ENCODE results near the gene CNTNAP2.

Gene CNTNAP2

GRCh38 chr7:148084138-148084537 lies 1967.5 kb downstream of the CNTNAP2 start:
- peak; percentile 86 for FAIRE-seq

GRCh38 chr7:148091882-148092281 lies 1975.3 kb downstream of the CNTNAP2 start:
- no peak for FAIRE-seq

DNA sequence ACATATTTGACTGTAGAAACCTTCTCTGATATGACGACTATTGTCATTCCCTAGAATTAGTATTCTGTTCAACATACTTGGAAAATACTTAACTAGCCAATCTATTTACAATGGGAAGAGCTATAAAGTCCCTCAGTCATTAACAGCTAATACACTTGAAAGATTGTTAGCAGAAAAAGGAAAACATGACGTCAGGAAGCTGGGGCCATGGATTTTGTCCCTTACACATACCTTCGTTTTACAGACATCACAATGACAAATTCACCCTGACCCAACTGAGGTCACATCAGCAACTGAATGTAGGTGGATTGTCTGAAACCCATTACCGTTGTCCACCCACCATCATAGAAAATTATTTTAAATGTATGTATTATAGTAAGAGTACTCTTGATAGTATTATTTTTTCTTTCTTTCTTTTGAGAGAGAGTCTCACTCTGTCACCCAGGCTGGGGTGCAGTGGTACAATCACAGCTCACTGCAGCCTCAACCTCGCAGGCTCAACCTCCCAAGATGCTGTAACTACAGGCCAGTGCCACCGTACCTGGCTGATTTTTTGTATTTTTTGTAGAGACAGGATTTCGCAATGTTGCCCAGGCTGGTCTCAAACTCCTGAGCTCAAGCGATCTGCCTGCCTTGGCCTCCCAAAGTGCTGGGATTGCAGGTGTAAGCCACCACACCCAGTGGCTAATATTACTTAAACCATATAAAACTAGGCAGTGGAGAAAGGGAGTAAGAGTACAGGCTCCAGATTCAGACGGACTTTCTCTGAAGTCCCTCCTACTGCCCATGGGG lies 1977.0 kb downstream of the CNTNAP2 start:
- no peak for FAIRE-seq

DNA sequence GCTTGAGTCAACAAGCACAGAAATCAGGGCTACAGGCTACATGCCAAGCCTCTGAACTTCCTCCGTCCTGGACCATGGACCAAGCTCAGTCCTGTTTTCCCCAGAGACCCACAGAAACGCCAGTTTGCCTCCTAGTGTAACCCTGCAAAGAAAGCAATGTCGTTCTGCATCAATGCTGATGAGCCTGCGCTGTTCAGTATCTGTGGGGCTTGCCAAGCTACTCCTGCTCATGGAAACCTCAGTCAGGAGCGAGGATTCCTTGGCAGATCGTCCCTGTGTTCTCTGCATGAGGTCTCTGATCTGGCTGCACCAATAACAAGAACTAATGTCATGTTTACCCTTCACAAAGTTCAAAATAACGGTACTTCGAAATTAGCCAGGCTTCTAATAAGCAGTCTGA lies 1978.5 kb downstream of the CNTNAP2 start:
- FAIRE-seq = no peak

- FAIRE-seq = no peak
These were observed 1987.6 kb downstream of the CNTNAP2 start for GRCh38 chr7:148104136-148104716.

DNA sequence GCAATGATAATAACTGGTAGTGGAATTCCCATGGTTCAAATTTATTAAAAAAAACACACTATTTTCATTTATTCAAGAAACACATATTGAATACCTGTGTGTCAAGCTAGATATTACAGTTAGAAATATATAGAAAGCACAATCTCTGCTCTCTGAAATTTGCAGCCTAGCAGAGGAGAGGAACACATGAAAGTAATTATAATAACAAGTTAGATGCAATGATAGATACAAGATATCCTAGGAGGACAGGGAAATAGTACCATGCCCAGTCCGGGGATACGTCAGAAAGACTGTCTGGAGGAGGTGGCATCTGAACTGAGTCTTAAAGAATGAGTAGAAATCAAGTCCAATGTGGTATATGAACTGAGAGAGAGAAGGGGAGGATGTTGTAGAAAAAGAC lies 1988.3 kb downstream of the CNTNAP2 start:
- no peak for FAIRE-seq

DNA sequence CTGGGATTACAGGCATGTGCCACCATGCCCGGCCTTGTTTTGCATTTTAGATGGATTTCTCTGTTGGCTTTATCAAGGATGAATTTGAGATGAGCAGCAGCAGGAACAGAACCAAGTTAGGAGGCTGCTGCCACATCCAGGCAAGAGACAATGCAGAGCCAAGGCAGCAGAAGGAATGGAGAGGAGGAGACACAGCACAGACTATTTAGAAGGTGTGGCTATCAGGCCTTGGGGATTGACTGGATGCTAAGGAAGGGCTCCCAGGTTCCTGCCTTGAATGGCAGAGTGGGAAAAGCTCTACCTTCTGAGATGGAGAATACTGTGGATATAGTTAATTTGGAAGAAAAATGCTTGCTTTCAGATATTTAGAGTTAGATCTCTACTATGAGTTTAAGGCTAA lies 1989.3 kb downstream of the CNTNAP2 start:
- no peak for FAIRE-seq

DNA sequence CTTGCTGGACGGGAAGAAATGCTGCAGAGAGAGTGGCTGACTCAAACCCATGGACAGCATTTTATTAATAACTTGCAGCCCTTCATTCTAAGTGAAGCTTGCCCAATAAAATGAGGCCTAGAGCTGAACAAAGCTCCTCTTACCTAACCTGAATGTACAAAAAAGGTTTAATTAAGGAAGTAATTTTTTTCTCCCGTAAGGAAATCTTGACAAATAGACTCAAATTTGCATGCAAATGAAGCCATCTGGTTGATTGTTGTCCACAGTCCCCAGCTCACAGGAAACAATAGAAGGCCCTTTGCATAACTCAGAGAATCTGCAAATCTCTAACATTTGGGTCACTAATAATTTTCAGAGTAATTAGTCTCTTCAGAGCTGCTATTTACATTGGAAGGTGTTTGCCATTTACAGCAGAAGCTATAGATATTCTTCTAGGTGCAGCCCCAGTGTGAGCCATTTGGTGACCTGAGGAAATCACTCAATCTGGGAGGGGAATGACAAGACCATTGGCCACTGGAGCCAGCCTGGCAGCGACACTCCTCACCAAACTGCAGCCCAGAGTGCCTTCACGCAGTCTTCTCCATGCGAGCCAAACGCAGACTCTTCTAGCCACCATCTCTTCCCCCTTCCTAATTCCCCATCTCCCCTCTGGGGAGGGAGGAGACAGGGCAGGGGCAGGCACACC lies 1991.0 kb downstream of the CNTNAP2 start:
- FAIRE-seq = no peak

- no peak for FAIRE-seq
These were observed 1991.8 kb downstream of the CNTNAP2 start for GRCh38 chr7:148108381-148108780.

DNA sequence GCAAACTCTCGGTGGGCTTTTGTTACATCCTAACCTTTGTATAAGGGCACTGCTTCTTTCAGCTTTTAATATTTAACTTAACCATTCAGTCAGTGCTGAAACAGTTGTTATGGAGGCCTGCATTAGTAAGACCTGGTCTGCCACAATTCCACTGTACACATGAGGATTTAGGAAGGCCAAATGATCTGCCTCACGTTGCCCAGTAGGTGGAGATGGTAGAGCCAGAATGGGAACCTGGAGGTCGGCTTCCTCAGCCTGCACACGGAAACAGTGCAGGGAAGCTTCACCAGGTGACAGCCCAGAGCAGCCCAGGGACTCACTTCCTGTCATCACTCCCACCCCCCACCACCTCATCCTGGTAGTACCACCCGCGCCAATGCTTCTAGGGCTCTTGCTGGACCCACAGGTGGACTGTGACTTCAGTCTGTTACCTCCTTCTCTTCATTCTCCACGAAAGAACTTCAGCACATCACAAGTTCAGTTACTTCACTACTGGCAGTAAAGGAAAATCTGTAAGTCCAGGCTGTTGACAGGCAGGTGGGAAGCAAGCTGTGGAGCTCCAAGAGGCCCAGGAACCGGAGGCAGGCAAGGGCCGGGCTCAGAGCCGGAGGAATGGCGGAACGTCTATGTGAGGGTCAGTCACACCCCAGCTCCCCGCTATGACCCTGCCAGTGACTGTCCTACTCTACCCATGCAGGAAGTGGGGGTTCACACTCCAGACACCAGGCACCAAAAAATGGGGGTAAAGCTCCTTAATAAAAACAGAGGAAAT lies 1993.7 kb downstream of the CNTNAP2 start:
- no peak for FAIRE-seq

GRCh38 chr7:148114804-148115203 lies 1998.2 kb downstream of the CNTNAP2 start:
- no peak for FAIRE-seq

- no peak for FAIRE-seq
These were observed 1998.7 kb downstream of the CNTNAP2 start for GRCh38 chr7:148115308-148115707.

- FAIRE-seq = no peak
These were observed 1999.6 kb downstream of the CNTNAP2 start for GRCh38 chr7:148116195-148116594.

DNA sequence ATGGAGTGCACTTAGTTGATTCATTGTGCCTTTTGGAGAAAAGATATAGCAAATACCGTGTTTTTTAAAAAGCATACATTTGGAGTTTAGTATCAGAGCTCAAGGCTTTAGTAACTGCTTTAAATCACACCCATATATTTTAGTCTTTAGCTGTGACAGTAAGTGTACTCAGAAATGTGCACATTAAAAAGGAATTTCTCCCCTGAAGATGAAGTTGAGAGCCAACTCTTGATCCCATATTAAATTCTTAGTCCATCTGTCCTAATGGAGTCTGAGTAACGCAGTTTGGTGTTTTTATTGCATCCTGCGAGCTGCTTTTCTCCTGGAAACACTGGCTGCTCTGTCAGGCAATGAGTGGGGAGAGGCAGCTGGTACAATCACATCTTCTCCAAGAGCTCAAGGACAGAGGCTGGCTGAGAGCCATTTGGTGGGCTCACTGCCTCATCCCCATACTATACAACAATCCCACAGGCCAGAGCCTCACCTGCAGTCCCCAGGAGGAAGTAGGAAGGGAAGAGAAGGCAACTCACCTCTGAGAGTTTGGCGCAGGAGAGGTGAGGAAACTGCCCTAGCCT lies 2000.3 kb downstream of the CNTNAP2 start:
- FAIRE-seq = no peak

DNA sequence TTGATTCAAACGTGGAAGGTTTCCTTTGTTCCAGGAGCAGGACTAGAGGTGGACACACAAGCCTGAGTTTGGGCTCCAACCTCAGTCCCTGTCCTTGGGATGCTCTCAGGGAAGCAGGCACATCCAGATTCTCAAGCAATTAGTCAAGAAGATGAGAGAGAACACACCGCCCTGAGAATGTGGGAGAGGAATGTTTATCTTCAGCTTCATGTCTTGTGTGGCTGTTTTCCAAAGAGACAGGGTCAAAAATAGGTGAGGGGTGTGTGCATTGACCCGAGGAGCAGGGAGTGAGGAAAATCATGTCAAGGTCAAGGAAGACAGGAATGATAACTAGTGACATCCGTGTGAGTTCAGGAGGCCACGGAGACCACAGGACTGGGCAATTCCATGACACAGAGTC lies 2001.8 kb downstream of the CNTNAP2 start:
- no peak for FAIRE-seq

- no peak for FAIRE-seq
These were observed 2004.8 kb downstream of the CNTNAP2 start for GRCh38 chr7:148121401-148121800.

DNA sequence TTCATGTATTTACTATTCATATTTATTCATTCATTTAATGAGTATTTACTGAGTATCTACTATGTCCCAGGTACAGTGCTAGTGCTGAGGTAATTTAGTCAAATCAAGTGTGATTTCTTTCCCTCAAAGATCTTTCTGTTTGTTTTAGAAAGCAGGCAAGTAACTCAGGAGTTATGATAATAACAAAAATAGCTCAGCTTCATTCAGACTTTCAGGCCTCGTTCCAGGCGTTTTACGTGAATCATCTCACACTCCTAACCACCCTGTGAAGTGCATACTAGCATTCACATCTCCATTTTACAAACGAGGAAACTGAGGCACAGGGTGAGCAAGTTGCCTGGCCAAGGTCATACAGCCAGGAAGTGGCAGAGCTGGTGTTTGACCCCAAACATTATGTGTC lies 2005.2 kb downstream of the CNTNAP2 start:
- no peak for FAIRE-seq

- no peak for FAIRE-seq
These were observed 2007.9 kb downstream of the CNTNAP2 start for GRCh38 chr7:148124477-148124876.

DNA sequence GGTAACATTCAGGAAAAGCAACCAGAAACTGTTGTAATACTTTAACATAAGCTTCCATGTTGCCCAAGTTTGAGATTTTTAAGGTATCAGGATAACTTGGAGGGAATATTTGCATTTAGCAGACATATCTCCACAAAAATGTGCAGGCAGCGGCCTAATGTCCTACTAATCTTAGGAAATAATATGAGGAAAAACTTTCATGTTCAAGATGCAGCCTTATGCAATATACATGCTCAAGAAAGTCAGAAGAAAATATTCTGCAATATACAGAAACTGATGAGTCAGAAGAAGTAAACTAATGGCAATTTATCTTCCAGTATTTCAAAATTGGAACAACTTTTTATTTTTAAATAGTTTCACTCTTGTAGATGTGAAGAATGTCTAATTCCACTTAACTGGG lies 2010.8 kb downstream of the CNTNAP2 start:
- no peak for FAIRE-seq

GRCh38 chr7:148129023-148129422 lies 2012.4 kb downstream of the CNTNAP2 start:
- FAIRE-seq = no peak

- no peak for FAIRE-seq
These were observed 2018.5 kb downstream of the CNTNAP2 start for GRCh38 chr7:148135116-148135515.

DNA sequence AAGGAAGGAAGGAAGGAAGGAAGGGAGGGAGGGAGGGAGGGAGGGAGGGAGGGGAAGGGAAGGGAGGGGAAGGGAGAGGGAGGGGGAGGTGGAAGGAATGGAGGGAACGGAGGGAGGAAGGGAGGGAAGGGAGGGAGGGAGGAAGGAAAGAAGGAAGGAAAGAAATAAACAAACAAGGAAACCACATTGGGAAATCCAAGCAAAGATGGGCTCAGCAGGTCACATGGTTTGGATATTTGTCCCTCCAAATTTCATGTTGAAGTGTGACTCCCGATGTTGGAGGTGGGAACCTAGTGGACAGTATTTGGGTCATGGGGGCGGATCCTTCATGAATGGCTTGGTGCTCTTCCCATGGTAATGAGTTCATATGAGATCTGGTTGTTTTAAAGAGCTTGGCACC lies 2019.4 kb downstream of the CNTNAP2 start:
- FAIRE-seq = no peak

DNA sequence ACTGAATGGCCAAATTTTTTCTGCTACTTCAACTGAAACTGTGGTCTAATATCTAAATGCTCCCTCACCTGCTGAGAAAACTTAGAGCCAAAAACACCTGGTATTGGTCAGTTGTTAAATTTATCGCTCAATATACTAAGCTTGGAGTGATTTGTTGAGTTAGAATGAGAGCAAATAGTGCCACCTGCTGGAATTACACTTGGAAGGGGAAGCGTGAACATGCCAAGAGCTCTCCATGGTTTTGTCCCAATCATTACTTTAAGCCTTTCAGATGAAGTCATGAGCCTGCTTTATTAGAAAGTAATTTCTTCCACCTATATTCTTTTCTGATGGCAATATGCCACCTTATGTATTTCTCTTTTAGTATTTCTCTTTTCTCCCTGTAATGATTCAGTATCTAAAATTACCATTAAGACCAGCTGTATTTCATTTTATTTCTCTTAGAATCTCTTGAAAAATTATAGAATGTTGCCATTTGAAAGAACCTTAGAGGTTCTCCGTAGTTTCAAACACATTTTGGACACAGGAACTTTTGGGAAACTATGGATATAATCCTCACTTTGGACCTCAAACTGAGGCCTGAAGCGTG lies 2026.2 kb downstream of the CNTNAP2 start:
- FAIRE-seq = peak; percentile 83
